ENCODE results near the gene SWI5.

GRCh38 chr9:128226412-128226801 is 49.7 kb upstream of the SWI5 start:
- no peak for TF ChIP-seq REST (IDR thresholded peaks at IDR 0.05; ENCODE audit: insufficient read depth in 1 of 2, low read depth in 2 of 2, low read length in 2 of 2)
- TF ChIP-seq POLR2AphosphoS5 (IDR thresholded peaks at IDR 0.05; ENCODE audit: low read depth, low read length) = no peak
- no peak for TF ChIP-seq TAF1 (IDR thresholded peaks at IDR 0.05; ENCODE audit: borderline replicate concordance, insufficient read depth, low read length)
- no peak for TF ChIP-seq FOXP2 (optimal IDR thresholded peaks at IDR 0.05; ENCODE audit: borderline replicate concordance, extremely low read depth, extremely low read length, insufficient read depth)

All from PFSK-1 (cell line).